GM18499 (cell line): Measurements from ENCODE around the gene MAPKBP1.

Source experiments
- ATAC-seq: cut with Tn5 transposase; IDR thresholded peaks from one replicate; pipeline ENCODE4 v1.9.1; 2021; ENCODE audit warnings: moderate number of reproducible peaks; ENCODE audit not compliant: insufficient read depth, unreplicated experiment

MAPKBP1 gene

DNA sequence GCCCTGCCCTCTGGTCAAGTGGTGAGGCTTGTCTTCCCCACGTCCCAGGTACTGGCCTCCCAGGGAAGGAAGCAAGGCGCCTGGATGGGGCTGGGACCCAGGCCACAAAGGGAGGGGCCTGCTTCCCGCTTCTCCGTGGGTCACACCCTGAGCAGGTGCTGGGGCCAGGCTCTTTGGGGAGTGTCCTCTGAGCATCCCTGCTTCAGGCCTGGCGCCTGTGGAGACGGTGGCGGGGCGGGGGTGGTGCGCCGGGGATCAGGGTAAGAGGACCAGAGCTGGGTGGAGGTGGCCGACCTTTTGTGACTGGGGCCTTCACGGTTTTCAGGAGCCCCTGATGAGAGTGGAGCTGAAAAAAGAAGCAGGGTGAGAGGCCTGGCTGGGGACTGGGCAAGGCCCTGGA, 67.9 kb downstream of the MAPKBP1 start:
- ATAC-seq: no peak

GRCh38 chr15:41843571-41843970, 69.3 kb downstream of the MAPKBP1 start:
- ATAC-seq: no peak

GRCh38 chr15:41844814-41845213, 70.5 kb downstream of the MAPKBP1 start:
- ATAC-seq: no peak

GRCh38 chr15:41847206-41847605, 72.9 kb downstream of the MAPKBP1 start:
- ATAC-seq: no peak

DNA sequence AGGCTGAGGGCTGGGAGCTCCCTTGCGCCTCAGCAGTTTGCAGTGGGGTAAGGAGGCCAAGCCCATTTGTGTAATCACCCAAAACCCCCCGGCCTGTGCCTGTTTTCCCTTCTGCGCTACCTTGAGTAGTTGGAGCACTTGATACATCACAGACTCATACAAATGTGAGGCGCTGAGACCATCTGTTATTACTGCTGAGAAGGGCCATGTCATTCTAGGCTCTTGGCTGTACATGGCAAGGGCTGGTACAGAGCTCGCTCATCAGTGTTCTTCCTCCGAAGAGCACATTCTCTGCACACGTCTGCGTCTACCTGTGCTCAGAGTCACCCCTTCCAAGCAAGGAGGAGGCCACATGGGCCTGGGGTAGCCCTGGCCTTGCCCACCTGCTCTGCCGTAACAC, 73.7 kb downstream of the MAPKBP1 start:
- ATAC-seq: no peak

DNA sequence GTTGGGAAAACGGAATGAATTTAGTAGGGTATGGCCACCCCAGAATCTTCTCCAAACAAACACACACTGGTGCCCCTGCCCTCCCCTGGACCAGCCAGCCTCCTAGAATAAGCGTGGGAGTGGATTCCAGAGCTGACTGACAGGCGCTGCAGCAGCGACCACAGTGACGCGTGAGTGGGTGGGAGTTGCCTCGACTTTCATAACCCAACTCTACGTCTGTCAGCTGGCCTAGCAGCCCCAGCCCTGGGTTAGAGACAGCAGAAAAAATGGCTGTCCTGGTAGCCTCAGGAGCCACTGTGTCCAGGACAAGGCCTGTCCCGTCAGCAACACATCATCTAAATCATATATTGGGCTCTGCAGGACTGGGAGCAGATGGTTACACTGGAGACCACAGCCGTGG, 74.3 kb downstream of the MAPKBP1 start:
- ATAC-seq: no peak

DNA sequence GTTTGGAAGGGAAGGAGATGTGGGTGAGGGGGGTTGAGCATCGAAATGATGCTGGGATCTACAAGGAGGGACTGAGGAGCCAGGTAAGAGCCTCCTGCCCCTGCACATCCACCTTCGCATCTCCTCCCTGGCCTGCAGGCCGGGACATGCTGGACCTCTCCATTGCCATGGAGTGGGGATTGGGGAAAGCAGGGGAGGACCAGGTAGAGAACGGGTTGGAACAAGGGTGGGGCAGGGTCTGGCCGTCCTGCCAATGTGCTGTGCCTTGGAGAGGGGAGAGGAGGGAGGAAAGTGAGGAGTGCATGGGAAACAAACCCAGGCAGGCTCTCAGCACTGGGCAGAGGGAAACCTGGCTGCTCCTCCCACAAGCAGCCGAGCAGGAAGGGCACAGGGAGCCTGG, 74.9 kb downstream of the MAPKBP1 start:
- no peak for ATAC-seq

GRCh38 chr15:41849861-41850260, 75.6 kb downstream of the MAPKBP1 start:
- ATAC-seq: no peak

DNA sequence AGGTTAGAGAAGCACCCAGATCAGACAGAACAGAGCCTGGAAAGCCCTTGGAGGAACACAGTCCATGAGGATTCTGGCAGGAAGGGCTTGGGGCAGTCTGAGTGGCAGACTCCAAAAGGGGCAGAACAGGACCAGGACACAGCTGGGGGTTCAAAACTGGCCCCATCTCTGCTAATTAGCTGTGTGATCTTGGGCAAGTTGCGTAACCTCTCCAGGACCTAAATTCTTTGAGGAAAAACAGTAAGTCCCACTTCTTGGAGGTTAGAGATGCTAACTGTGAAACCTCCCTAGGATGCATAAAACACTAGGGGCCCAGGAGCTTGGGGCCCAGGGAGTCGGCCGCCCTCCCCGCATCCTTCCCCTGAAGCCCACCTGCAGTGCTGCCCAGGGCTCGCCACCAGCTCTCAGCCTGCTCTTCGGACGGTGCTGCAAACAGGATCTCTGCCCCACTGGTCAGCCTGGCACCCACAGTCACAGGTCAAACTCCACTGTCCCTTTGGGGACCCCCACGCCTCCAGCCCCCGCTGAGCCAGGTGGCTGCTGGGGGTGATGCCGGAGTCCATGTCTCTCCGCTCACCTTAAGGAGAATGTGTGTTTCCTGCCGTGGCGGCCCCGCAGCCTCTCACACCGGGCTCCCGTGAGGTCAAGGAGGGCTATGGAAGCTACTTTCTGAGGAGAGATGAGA, 76.3 kb downstream of the MAPKBP1 start:
- no peak for ATAC-seq

- ATAC-seq: no peak
These were observed 76.9 kb downstream of the MAPKBP1 start for GRCh38 chr15:41851167-41851523.

- ATAC-seq: no peak
These were observed 77.6 kb downstream of the MAPKBP1 start for GRCh38 chr15:41851755-41852370.

DNA sequence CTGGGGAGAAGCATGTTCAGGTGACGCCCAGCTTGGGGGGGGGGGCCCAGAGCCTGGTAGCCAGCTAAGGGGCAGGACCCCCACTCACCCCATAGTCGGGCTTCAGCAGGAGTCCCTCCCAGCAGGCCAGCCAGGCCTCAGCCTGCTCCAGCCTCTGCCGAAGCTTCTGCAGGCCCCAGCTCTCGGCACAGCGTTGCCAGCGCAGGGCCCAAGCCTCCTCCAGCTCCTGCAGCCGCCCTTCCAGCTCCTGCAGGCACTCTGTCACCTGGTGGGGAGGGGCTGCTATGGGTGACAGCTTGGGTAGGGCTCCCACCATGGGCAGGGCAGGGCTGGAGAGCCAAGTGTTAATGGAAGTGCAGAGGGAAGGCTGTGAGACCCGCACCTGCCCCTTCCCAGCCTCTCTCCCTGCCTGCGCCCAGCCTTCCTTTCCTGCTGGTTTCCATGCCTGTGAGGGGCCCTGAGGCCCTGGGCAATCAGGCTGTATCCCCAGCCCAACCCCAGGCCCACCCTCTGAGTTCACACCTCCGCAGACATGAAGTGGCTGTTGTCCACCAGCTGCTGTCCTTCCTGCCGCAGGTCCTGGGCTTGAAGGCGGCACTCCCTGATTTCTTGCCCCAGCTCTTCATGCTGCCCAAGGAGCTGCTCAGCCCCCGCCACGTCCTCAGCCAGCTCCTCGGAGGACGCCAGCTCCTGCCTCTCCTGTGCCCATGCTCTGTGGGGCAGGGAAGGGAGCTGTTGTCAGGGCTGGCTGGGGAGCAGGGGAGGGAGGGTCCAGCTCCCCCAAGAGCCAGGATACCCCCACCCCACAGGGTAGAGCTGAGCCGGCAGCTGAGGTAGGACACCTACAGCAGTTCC, 78.7 kb downstream of the MAPKBP1 start:
- no peak for ATAC-seq

GRCh38 chr15:41853831-41854230, 79.5 kb downstream of the MAPKBP1 start:
- no peak for ATAC-seq

DNA sequence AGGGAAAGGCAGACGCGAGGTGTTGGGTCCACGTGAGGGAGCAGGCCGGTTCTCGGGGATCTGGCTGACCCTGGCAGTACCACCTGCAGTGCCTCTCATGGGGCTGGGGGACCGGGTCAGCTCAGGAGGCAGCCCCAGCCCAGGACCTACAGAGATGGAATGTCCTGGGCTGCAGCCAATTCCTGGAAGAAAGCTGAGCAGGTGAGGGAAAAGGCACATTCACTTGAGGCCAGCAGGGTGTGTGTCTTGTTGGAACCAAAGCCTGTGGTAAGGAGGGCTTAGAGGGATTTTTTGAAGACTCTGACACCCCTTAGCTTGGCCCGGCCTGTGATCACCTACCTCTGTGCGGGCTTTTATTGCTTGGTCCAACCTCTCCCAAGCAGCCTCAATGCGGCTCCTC, 80.2 kb downstream of the MAPKBP1 start:
- ATAC-seq: no peak

- no peak for ATAC-seq
These were observed 81.1 kb downstream of the MAPKBP1 start for GRCh38 chr15:41855261-41855961.

DNA sequence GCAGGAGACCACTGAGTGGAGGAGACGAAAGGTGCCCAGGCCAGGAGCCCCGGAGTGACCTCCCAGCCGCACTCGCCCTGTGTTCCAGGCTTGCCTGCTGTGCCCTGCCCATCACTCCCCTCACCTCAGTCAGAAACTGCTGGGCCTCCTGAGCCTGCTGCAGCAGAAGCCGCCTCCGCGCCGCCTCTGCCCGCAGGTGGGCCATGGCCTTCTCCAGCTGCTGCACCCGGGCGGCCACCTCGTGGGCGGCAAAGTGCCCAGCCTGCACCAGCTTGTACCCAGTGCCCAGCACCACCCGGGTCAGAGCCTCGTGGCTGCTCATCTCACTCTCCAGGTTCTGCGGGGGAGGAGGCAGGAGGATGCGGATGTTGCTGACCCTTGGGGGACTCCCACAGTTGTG, 82.0 kb downstream of the MAPKBP1 start:
- ATAC-seq: no peak

DNA sequence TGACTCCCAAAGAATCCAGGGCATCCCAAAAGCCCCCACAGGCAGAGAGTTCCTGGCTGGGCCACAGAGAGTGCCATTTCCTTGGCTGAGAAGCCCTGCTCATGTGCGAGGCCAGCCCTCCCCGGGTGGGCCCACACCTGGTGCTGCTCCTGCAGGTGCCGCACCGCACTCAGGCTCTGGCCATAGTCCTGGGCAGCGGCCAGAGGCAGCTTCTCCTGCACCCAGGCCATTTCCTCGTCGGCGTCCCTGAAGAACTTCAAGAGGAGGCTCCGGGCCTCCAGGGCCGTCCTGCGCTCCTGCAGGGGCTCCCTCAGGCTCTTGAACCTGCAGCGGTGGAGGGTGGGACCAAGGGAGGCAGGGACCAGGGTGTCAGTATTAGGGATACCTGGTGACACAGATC, 82.4 kb downstream of the MAPKBP1 start:
- no peak for ATAC-seq

- ATAC-seq: no peak
These were observed 83.0 kb downstream of the MAPKBP1 start for GRCh38 chr15:41857316-41857715.

DNA sequence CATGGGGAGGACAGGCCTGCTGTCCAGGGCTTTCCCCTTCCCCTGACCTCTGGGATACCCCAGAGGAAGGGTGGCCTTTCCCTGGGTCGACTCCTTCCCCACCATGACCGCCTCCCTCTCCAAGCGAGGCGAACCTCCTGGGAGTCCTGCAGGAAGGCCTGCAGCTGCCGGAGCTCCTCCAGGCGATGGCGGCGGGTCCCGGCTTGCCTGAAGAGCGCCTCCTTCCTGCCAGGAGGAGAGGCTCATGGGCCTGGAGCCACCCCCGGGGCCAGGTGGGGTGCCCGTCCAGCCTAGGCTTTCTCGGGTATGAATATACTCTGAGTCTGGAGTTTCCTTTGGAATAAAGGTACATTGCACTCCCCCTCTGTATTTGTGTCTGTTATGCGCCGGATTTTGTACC, 84.5 kb downstream of the MAPKBP1 start:
- ATAC-seq: no peak

DNA sequence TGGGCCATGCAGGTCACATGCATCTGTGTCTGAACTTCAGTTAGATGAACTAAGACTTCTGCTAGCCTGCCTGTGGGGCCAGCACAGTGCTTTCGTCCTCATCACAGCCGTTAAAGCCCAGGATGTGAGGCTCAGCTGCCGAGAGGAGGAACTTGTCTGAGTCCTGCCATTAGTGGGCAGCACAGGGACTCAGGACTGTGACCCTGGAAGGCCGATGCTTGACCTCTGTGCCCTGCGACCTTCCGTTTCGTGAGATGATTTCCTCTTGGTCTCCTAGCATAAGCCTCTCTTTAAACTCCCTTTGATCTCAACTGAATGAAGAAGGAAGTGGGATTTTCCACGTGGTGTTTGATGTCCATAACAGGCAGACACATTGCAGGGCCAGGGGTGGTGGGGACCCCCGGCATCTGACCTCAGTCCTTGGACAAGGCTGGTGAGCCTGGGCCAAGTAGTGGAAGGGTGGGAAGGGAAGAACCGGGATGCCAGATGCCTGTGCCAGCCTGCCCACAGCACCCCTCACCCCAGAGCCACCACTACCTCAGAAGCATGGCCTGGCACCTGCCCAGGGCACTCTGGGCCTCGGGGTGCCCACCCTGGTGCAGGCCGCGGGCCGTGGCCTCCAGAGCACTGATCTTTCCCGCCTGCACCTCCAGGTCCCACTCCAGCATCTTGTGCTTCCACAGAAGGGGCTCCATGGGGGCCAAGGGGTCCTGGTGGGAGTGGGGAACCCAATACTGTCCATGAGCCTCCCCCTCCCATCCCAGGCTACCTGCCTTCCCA, 86.0 kb downstream of the MAPKBP1 start:
- ATAC-seq: no peak
